ENCODE data around the gene DDX49. TPM values are rescaled to one million over a fixed set of nuclear protein-coding genes. Genes with fewer than 3 reads are reported as not detected.
"Not testable (repeated sequence)": the region's sequence is repeated elsewhere in the genome, so short reads cannot be mapped to it uniquely, and the experiment has no call there.

DDX49 gene
- polyA plus RNA-seq, 1 experiment = 70.0 TPM

DNA sequence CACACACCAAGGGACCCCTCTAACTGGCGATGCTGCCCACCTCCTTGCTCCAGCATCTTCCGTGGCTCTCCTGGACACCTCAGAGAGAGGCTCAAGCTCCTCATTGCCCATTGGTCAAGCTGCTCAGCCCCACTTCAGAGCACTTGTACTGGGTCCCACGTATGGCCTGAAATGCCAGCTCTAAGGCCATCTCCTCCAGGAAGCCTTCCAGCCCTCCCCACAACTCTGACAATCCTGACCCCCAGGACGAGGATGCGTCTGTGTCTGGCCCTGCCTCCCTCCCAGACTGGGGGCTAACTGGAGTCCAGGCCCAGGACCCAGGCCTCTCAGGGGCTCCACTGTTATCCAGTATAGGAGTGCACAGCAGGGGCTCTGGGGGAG is 29.5 kb downstream of the DDX49 start:
- H3K4me3 ChIP-seq (ENCODE audit: low read depth, low read length) = no peak overlapping the region
- ChIA-PET CTCF (interaction anchor here (2.3 kb wide), 1 partner anchor 9 kb away, joined by 11 read pairs; no protein-coding TSS in a partner anchor), POLR2A (no interaction called here)
- H3K27me3 ChIP-seq (ENCODE audit: control insufficient read depth, insufficient read depth, low read length) = no peaks in the 10 kb centered on the region
- TF ChIP-seq, protein P1, sequence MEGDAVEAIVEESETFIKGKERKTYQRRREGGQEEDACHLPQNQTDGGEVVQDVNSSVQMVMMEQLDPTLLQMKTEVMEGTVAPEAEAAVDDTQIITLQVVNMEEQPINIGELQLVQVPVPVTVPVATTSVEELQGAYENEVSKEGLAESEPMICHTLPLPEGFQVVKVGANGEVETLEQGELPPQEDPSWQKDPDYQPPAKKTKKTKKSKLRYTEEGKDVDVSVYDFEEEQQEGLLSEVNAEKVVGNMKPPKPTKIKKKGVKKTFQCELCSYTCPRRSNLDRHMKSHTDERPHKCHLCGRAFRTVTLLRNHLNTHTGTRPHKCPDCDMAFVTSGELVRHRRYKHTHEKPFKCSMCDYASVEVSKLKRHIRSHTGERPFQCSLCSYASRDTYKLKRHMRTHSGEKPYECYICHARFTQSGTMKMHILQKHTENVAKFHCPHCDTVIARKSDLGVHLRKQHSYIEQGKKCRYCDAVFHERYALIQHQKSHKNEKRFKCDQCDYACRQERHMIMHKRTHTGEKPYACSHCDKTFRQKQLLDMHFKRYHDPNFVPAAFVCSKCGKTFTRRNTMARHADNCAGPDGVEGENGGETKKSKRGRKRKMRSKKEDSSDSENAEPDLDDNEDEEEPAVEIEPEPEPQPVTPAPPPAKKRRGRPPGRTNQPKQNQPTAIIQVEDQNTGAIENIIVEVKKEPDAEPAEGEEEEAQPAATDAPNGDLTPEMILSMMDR (IDR thresholded peaks at IDR 0.05; ENCODE audit: insufficient read depth, low read depth, low read length) = no peak
- no peak for DNase-seq (ENCODE audit: low read depth)
- H3K36me3 ChIP-seq (ENCODE audit: control insufficient read depth, insufficient read depth, low read length) = peaks cover 1% of the 10 kb centered on the region; the same call in 1 of the 2 replicates

DNA sequence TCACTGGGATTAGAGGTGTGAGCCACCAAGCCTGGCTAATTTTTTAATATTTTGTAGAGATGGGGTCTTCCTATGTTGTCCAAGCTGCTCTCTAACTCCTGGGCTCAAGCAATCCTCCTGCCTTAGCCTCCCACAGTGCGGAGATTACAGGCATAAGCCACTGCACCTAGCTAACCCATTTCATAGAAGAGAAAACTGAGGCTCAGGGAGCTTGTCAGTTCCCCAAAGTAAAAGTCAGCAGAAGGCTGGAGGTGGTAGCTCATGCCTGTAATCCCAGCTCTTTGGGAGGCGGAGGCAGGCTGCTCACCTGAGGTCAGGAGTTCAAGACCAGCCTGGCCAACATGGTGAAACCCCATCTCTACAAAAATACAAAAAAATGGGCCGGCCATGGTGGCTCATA is 30.3 kb downstream of the DDX49 start:
- CTCF ChIA-PET = interaction anchor here (0.6 to 2.3 kb wide), 4 partner anchors 10 to 651 kb away, joined by 3 to 11 read pairs (median 5); no protein-coding TSS in a partner anchor
- TF ChIP-seq, protein P1 (IDR thresholded peaks at IDR 0.05; ENCODE audit: insufficient read depth, low read depth, low read length) = no peak
- no peaks in the 10 kb centered on the region for H3K27me3 ChIP-seq (ENCODE audit: control insufficient read depth, insufficient read depth, low read length)
- POLR2A ChIA-PET = no interaction called here
- no peak overlapping the region for H3K4me3 ChIP-seq (ENCODE audit: low read depth, low read length)
- no peak for DNase-seq (ENCODE audit: low read depth)
- H3K36me3 ChIP-seq (ENCODE audit: control insufficient read depth, insufficient read depth, low read length) = peaks cover 1% of the 10 kb centered on the region; the same call in 1 of the 2 replicates

DNA sequence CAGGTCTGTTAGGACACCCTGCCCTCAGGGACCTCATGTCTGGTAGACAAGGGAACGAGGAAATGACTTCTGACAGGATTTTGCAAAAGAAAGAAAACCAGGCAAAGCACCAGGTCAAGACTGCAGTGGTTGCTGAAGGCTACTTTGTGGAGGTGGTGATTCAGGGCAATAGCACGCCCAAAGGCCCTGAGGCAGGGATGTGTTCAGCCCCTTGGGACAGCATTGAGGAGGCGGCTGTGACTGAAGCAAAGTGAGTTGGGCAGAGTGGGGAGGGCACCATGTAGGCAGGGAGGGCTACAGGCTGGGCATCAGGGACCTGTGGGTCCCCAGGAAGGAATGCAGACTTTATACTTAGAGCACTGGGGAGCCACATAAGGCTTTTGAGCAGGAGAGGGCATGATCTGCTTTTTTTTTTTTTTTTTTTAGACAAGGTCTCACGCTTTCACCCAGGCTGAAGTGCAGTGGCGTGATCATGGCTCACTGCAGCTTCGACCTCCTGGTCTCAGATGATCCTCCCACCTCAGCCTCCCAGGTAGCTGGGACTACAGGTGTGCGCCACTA is 32.3 kb downstream of the DDX49 start:
- TF ChIP-seq, protein P1 (IDR thresholded peaks at IDR 0.05; ENCODE audit: insufficient read depth, low read depth, low read length) = no peak
- H3K4me3 ChIP-seq (ENCODE audit: low read depth, low read length) = no peak overlapping the region
- ChIA-PET POLR2A (no interaction called here), CTCF (no interaction called here)
- DNase-seq (ENCODE audit: low read depth) = peak; percentile 70
- H3K36me3 ChIP-seq (ENCODE audit: control insufficient read depth, insufficient read depth, low read length) = peaks cover 1% of the 10 kb centered on the region; the same call in 1 of the 2 replicates
- H3K27me3 ChIP-seq (ENCODE audit: control insufficient read depth, insufficient read depth, low read length) = no peaks in the 10 kb centered on the region

DNA sequence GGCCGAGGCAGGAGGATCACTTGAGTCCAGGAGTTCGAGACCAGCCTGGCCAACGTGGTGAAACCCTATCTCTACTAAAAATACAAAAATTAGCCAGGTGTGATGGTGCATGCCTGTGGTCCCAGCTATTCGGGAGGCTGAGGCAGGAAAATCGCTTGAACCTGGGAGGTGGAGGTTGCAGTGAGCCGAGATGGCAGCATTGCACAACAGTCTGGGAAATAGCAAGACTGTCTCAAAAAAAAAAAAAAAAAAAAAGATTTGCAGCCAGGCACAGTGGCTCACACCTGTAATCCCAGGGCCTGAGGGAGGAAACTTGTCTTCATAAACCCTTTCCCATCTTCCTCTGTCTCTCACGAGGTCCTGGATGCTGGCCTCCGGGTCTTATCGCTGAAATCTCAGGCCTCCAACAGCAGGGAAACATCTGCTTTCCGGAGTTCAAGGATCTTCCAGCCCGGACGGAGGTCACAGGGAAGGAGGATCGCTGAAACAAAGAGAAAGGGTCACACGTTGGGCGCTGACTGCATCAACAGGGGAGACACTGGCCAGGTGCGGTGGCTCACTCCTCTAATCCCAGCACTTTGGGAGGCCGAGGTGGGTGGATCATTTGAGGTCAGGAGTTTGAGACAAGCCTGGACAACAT is 33.0 kb downstream of the DDX49 start:
- not testable (repeated sequence) for H3K36me3 ChIP-seq (ENCODE audit: control insufficient read depth, insufficient read depth, low read length); H3K27me3 ChIP-seq (ENCODE audit: control insufficient read depth, insufficient read depth, low read length); DNase-seq (ENCODE audit: low read depth); H3K4me3 ChIP-seq (ENCODE audit: low read depth, low read length)
- ChIA-PET CTCF (interaction anchor here (1.2 kb wide), 1 partner anchor 86 kb away, joined by 4 read pairs; no protein-coding TSS in a partner anchor), POLR2A (interaction anchor here (0.7 kb wide), 1 partner anchor 88 kb away, joined by 3 read pairs; no protein-coding TSS in a partner anchor)

DNA sequence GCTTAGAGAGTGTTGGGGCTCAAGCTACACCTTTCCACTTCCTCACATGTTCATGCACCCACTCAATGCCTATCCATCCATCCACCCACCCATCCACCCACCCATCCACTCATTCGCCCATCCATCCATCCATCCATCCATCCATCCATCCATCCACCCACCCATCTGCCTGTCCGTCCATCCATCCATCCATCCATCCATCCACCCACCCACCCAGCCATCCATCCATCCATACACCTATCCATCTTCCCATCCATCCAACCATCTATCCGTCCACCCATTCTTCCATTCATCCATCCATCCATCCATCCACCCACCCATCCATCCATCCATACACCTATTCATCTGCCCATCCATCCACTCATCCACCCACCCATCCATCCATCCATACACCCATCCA is 34.6 kb downstream of the DDX49 start:
- TF ChIP-seq, protein P1 (IDR thresholded peaks at IDR 0.05; ENCODE audit: insufficient read depth, low read depth, low read length) = no peak
- Histone ChIP-seq H3K4me3 (ENCODE audit: low read depth, low read length) (no peak overlapping the region), H3K27me3 (ENCODE audit: control insufficient read depth, insufficient read depth, low read length) (no peaks in the 10 kb centered on the region), H3K36me3 (ENCODE audit: control insufficient read depth, insufficient read depth, low read length) (no peaks in the 10 kb centered on the region)
- POLR2A ChIA-PET = no interaction called here
- DNase-seq (ENCODE audit: low read depth) = no peak
- CTCF ChIA-PET = no interaction called here
